RWPE2 (cell line): Measurements from ENCODE around the gene CABLES2.

Source experiments
- ATAC-seq: fragments of 200-7000 bp; cut with Tn5 transposase; 3 replicates; pipeline ENCODE4 v1.9.1; 2021; ENCODE audit warnings: low read depth
- DNase-seq: peaks from one replicate; pipeline ENCODE4 v3.0.0-alpha.2; 2020; ENCODE audit warnings: low spot score
- H3K27ac ChIP-seq: fragments of 450-650 bp; 2 replicates; pipeline ENCODE4 v1.5.1; 2017; ENCODE audit warnings: mild to moderate bottlenecking; ENCODE audit not compliant: poor library complexity, severe bottlenecking
- H3K27me3 ChIP-seq: fragments of 250-450 bp; sonication (Bioruptor Pico); 2 replicates; pipeline ENCODE4 v1.5.1; 2021; ENCODE audit warnings: mild to moderate bottlenecking, moderate library complexity; ENCODE audit not compliant: insufficient read depth, poor library complexity, severe bottlenecking
- H3K36me3 ChIP-seq: fragments of 250-450 bp; sonication (Bioruptor Pico); 2 replicates; pipeline ENCODE4 v1.5.1; 2020; ENCODE audit warnings: low read depth, mild to moderate bottlenecking, moderate library complexity
- H3K4me1 ChIP-seq: fragments of 250-450 bp; sonication (Bioruptor Pico); 2 replicates; pipeline ENCODE4 v1.5.1; 2021; ENCODE audit warnings: mild to moderate bottlenecking, moderate library complexity; ENCODE audit not compliant: insufficient read depth, poor library complexity, severe bottlenecking
- H3K4me3 ChIP-seq: fragments of 250-450 bp; sonication (Bioruptor Pico); 2 replicates; pipeline ENCODE4 v1.5.1; 2021; ENCODE audit warnings: mild to moderate bottlenecking, moderate library complexity; ENCODE audit not compliant: severe bottlenecking
- H3K9me3 ChIP-seq: fragments of 250-450 bp; sonication (Bioruptor Pico); 2 replicates; pipeline ENCODE4 v1.5.1; 2021; ENCODE audit warnings: mild to moderate bottlenecking, moderate library complexity; ENCODE audit not compliant: severe bottlenecking
- CTCF ChIP-seq: fragments of 450-650 bp; IDR thresholded peaks from one replicate; pipeline ENCODE4 v1.5.1; 2017; ENCODE audit warnings: mild to moderate bottlenecking, moderate library complexity; ENCODE audit not compliant: poor library complexity, severe bottlenecking

CABLES2 gene

GRCh38 chr20:62436692-62437091, 29.6 kb upstream of the CABLES2 start:
- ATAC-seq, result no peak
- no peak overlapping the region for H3K27ac ChIP-seq
- TF ChIP-seq CTCF, result no peak
- DNase-seq, result no peak
- H3K36me3 ChIP-seq, result no peaks in the 10 kb centered on the region
- H3K9me3 ChIP-seq, result no peaks in the 10 kb centered on the region
- H3K4me1 ChIP-seq, result no peaks in the 10 kb centered on the region
- no peak overlapping the region for H3K4me3 ChIP-seq
- H3K27me3 ChIP-seq, result peaks cover 91% of the 10 kb centered on the region

- no peaks in the 10 kb centered on the region for H3K9me3 ChIP-seq
- no peaks in the 10 kb centered on the region for H3K36me3 ChIP-seq
- ATAC-seq (no peak), DNase-seq (no peak)
- no peak overlapping the region for H3K27ac ChIP-seq
- H3K4me3 ChIP-seq, result no peak overlapping the region
- TF ChIP-seq CTCF, result no peak
- no peaks in the 10 kb centered on the region for H3K4me1 ChIP-seq
- H3K27me3 ChIP-seq, result peaks cover 64% of the 10 kb centered on the region
Measured at GRCh38 chr20:62433658-62434497, 26.8 kb upstream of the CABLES2 start.

- Histone ChIP-seq H3K4me1 (peaks cover 9% of the 10 kb centered on the region), H3K36me3 (no peaks in the 10 kb centered on the region), H3K9me3 (no peaks in the 10 kb centered on the region), H3K4me3 (no peak overlapping the region), H3K27me3 (peaks cover 34% of the 10 kb centered on the region), H3K27ac (no peak overlapping the region)
- DNase-seq (no peak), ATAC-seq (no peak)
- TF ChIP-seq CTCF, result no peak
Measured at GRCh38 chr20:62430866-62431447, 23.9 kb upstream of the CABLES2 start.

GRCh38 chr20:62430311-62430853, 23.3 kb upstream of the CABLES2 start:
- no peak for ATAC-seq
- no peak overlapping the region for H3K4me3 ChIP-seq
- no peaks in the 10 kb centered on the region for H3K36me3 ChIP-seq
- no peak overlapping the region for H3K27ac ChIP-seq
- DNase-seq, result no peak
- no peaks in the 10 kb centered on the region for H3K9me3 ChIP-seq
- H3K4me1 ChIP-seq, result peaks cover 9% of the 10 kb centered on the region
- H3K27me3 ChIP-seq, result peaks cover 29% of the 10 kb centered on the region
- no peak for TF ChIP-seq CTCF
